PC-9 (cell line): ENCODE results near the gene DNAI1.

Experiments used
- EZH2 ChIP-seq: fragments of 200-600 bp; sonication (generic); IDR thresholded peaks from 2 replicates; pipeline ENCODE4 v1.8.0; 2017; ENCODE audit warnings: antibody characterized with exemption, low read depth
- TF ChIP-seq, protein P1 (sequence below): fragments of 200-600 bp; sonication (generic); conservative IDR thresholded peaks from 2 replicates; pipeline ENCODE4 v1.6.1; 2017; ENCODE audit warnings: mixed run types, antibody characterized with exemption, mild to moderate bottlenecking, moderate library complexity

DNA sequence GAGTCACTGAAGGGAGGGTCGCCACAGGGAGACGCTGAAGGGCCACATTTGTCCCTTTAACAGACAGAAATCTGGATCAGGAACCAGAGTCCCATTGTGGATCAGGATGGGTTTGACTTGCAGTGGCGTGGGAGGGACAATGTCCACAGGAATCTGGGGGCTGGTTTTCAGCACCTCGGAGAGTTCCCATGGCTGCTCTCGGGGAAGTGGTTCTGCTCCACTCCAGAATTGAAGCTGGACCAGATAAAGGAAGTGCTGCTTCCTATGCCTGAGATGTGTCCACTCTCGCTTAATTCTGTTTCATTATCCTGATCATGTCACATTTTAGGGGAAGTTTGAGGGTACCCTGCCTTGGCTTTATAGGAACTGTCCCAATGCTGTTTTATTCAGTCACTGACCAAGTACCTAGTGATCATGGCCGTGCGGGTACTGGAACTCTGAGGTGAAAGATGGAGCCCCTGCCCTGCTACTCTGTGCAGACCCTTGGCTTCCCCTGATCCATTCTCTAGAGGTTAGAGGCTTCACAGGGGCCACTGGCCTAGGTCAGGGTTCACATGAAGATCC, 35.4 kb downstream of the DNAI1 start:
- TF ChIP-seq, protein P1, sequence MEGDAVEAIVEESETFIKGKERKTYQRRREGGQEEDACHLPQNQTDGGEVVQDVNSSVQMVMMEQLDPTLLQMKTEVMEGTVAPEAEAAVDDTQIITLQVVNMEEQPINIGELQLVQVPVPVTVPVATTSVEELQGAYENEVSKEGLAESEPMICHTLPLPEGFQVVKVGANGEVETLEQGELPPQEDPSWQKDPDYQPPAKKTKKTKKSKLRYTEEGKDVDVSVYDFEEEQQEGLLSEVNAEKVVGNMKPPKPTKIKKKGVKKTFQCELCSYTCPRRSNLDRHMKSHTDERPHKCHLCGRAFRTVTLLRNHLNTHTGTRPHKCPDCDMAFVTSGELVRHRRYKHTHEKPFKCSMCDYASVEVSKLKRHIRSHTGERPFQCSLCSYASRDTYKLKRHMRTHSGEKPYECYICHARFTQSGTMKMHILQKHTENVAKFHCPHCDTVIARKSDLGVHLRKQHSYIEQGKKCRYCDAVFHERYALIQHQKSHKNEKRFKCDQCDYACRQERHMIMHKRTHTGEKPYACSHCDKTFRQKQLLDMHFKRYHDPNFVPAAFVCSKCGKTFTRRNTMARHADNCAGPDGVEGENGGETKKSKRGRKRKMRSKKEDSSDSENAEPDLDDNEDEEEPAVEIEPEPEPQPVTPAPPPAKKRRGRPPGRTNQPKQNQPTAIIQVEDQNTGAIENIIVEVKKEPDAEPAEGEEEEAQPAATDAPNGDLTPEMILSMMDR, result no peak
- TF ChIP-seq EZH2, result no peak
